Measurements from ENCODE around the gene NFATC3. TPM values are rescaled to one million over a fixed set of nuclear protein-coding genes. Genes with fewer than 3 reads are reported as not detected.

Gene NFATC3
- total and polyA plus RNA-seq, 2 of the 8 experiments (the other 6 are each of a cell fraction or from before 2014, with no cell fraction given) = 17.6 to 34.5 TPM

- TF ChIP-seq POU5F1 (IDR thresholded peaks at IDR 0.05; ENCODE audit: low read depth, low read length) = no peak
These were observed 14.2 kb upstream of the NFATC3 start (continued) for GRCh38 chr16:68070806-68071517.

Measured in H1 (cell line).